Femur (tissue), 1 donor: ENCODE results near the gene APCDD1.
"Not testable (repeated sequence)": the region's sequence is repeated elsewhere in the genome, so short reads cannot be mapped to it uniquely, and the experiment has no call there.

ENCODE experiments used
- DNase-seq: peaks from one replicate; pipeline ENCODE4 v3.0.0-alpha.2; 2017

Gene APCDD1

GRCh38 chr18:10497206-10497749 lies 42.8 kb downstream of the APCDD1 start:
- no peak for DNase-seq

GRCh38 chr18:10499230-10499629 lies 44.8 kb downstream of the APCDD1 start:
- DNase-seq: no peak

GRCh38 chr18:10500038-10500437 lies 45.6 kb downstream of the APCDD1 start:
- DNase-seq: no peak

GRCh38 chr18:10504723-10505122 lies 50.3 kb downstream of the APCDD1 start:
- DNase-seq: no peak

GRCh38 chr18:10505892-10506291 lies 51.5 kb downstream of the APCDD1 start:
- DNase-seq: not testable (repeated sequence)

GRCh38 chr18:10508591-10508990 lies 54.2 kb downstream of the APCDD1 start:
- DNase-seq: no peak

GRCh38 chr18:10511236-10511635 lies 56.8 kb downstream of the APCDD1 start:
- no peak for DNase-seq

- no peak for DNase-seq
These were observed 59.6 kb downstream of the APCDD1 start for GRCh38 chr18:10514082-10514481.

GRCh38 chr18:10514601-10515000 lies 60.2 kb downstream of the APCDD1 start:
- DNase-seq: no peak

GRCh38 chr18:10515456-10515855 lies 61.0 kb downstream of the APCDD1 start:
- no peak for DNase-seq

- DNase-seq: no peak
These were observed 61.6 kb downstream of the APCDD1 start for GRCh38 chr18:10516078-10516477.

- peak; percentile 81 for DNase-seq
These were observed 64.3 kb downstream of the APCDD1 start for GRCh38 chr18:10518595-10519255.

GRCh38 chr18:10519366-10519765 lies 64.9 kb downstream of the APCDD1 start:
- DNase-seq: no peak

GRCh38 chr18:10519999-10520935 lies 65.8 kb downstream of the APCDD1 start:
- peak; percentile 92 for DNase-seq

- no peak for DNase-seq
These were observed 67.1 kb downstream of the APCDD1 start for GRCh38 chr18:10521566-10521965.

- DNase-seq: no peak
These were observed 68.1 kb downstream of the APCDD1 start for GRCh38 chr18:10522574-10522973.

- DNase-seq: no peak
These were observed 69.1 kb downstream of the APCDD1 start for GRCh38 chr18:10523544-10523943.

GRCh38 chr18:10524507-10525370 lies 70.3 kb downstream of the APCDD1 start:
- no peak for DNase-seq

- no peak for DNase-seq
These were observed 70.9 kb downstream of the APCDD1 start for GRCh38 chr18:10525371-10525691.

- peak; percentile 96 for DNase-seq
These were observed 71.5 kb downstream of the APCDD1 start, which contains the start of gene NAPG for GRCh38 chr18:10525697-10526560. NAPG (plus strand) TSS chr18:10526027; CDS start chr18:10526103, 76 bp downstream.

GRCh38 chr18:10526561-10526949 lies 72.1 kb downstream of the APCDD1 start:
- DNase-seq: no peak

GRCh38 chr18:10528439-10528838 lies 74.0 kb downstream of the APCDD1 start:
- no peak for DNase-seq
